ENCODE data around the gene GMIP.
"Not testable (repeated sequence)": the region's sequence is repeated elsewhere in the genome, so short reads cannot be mapped to it uniquely, and the experiment has no call there.

The GMIP gene, protein sequence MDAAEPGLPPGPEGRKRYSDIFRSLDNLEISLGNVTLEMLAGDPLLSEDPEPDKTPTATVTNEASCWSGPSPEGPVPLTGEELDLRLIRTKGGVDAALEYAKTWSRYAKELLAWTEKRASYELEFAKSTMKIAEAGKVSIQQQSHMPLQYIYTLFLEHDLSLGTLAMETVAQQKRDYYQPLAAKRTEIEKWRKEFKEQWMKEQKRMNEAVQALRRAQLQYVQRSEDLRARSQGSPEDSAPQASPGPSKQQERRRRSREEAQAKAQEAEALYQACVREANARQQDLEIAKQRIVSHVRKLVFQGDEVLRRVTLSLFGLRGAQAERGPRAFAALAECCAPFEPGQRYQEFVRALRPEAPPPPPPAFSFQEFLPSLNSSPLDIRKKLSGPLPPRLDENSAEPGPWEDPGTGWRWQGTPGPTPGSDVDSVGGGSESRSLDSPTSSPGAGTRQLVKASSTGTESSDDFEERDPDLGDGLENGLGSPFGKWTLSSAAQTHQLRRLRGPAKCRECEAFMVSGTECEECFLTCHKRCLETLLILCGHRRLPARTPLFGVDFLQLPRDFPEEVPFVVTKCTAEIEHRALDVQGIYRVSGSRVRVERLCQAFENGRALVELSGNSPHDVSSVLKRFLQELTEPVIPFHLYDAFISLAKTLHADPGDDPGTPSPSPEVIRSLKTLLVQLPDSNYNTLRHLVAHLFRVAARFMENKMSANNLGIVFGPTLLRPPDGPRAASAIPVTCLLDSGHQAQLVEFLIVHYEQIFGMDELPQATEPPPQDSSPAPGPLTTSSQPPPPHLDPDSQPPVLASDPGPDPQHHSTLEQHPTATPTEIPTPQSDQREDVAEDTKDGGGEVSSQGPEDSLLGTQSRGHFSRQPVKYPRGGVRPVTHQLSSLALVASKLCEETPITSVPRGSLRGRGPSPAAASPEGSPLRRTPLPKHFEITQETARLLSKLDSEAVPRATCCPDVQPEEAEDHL

GRCh38 chr19:19643158-19644053 is at the start of gene GMIP:
Gene GMIP (minus strand): TSS chr19:19643657. CDS start chr19:19643529, 128 bp downstream.
- peak; percentile 84 for DNase-seq

DNA sequence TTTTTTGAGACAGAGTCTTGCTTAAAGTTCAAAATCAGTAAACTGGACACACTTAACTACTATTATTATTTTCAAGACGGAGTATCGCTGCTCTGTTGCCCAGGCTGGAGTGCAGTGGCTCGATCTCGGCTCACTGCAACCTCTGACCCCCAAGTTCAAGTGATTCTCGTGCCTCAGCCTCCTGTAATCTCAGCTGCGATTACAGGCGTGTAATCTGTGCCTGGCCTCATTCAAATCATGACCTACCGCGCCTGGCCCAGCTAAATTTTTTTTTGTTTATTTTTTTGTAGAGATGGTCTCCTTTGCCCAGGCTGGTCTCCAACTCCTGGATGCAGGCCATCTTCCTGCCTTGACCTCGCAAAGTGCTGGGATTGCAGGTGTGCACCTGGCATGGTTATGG is 48.2 kb upstream of the GMIP start:
- DNase-seq = no peak

DNA sequence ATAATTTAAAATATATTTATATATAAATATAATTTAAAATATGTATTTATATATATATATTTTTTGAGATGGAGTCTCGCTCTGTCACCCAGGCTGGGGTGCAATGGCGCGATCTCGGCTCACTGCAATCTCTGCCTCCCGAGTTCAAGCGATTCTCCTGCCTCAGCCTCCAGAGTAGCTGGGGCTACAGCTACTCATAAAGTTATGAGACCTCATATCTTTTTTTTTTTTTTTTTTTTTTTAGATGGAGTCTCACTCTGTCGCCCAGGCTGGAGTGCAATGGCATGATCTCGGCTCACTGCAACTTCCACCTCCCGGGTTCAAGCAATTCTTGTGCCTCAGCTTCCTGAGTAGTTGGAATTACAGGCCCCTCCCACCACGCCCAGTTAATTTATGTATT is 45.6 kb upstream of the GMIP start:
- DNase-seq = not testable (repeated sequence)

- no peak for DNase-seq
These were observed 43.6 kb upstream of the GMIP start for GRCh38 chr19:19687090-19687489.

DNA sequence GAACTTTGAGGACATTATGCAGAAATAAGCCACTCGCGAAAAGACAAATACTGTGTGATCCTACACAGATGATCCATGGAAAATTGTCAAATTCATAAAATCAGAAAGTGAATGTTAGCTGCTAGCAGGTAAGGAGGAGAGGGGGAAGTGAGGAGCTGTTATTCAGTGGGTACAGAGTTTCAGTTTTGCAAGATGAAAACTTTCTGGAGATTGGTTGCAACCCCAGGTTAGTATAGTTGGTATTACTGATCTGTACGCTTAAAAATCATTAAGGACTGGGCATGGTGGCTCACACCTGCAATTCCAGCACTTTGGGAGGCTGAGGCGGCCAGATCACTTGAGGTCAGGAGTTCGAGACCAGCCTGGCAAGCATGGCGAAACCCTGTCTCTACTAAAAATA is 43.1 kb upstream of the GMIP start:
- no peak for DNase-seq

DNA sequence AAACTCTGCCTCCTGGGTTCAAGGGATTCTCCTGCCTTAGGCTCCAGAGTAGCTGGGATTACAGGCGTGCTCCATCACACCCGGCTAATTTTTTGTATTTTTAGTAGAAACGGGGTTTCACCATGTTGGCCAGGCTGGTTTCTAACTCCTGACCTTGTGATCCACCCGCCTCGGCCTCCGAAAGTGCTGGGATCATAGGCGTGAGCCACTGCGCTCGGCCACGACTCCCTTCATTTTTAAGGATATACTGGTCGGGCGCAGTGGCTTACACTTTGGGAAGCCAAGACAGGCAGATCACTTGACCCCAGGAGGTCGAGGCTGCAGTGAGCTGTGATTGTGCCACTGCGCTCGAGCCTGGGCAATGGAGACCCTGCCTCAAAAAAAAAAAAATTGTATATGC is 42.7 kb upstream of the GMIP start:
- not testable (repeated sequence) for DNase-seq

DNA sequence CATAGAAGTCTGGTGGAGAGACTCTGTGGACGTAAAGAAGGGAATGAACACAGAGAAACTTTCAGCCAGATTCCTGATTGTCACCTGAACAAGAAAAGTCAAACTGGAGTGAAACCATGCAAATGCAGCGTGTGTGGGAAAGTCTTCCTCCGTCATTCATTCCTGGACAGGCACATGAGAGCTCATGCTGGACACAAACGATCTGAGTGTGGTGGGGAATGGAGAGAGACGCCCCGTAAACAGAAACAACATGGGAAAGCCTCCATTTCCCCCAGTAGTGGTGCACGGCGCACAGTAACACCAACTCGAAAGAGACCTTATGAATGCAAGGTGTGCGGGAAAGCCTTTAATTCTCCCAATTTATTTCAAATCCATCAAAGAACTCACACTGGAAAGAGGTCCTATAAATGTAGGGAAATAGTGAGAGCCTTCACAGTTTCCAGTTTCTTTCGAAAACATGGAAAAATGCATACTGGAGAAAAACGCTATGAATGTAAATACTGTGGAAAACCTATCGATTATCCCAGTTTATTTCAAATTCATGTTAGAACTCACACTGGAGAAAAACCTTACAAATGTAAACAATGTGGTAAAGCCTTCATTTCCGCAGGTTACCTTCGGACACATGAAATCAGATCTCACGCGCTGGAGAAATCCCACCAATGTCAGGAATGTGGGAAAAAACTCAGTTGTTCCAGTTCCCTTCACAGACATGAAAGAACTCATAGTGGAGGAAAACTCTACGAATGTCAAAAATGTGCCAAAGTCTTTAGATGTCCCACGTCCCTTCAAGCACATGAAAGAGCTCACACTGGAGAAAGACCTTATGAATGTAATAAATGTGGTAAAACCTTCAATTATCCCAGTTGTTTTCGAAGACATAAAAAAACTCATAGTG is 36.0 kb upstream of the GMIP start:
- no peak for DNase-seq

- no peak for DNase-seq
These were observed 34.1 kb upstream of the GMIP start for GRCh38 chr19:19677579-19677978.

GRCh38 chr19:19674315-19674714 is 30.9 kb upstream of the GMIP start:
- no peak for DNase-seq

DNA sequence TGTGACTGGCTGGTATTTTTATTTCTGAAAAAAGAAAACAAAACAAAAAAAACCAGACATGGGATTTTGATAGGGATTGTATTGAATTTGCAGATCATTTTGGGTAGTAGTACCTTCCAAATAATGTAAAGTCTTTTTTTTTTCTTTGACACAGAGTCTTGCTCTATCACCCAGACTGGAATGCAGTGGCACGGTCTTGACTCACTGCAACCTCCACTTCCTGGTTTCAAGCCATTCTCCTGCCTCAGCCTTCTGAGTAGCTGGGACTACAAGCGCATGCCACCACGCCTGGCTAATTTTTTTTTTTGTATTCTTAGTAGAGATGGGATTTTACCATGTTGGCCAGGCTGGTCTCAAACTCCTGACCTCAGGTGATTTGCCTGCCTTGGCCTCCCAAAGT is 29.4 kb upstream of the GMIP start:
- DNase-seq = no peak

- no peak for DNase-seq
These were observed 26.7 kb upstream of the GMIP start for GRCh38 chr19:19670070-19670551.

DNA sequence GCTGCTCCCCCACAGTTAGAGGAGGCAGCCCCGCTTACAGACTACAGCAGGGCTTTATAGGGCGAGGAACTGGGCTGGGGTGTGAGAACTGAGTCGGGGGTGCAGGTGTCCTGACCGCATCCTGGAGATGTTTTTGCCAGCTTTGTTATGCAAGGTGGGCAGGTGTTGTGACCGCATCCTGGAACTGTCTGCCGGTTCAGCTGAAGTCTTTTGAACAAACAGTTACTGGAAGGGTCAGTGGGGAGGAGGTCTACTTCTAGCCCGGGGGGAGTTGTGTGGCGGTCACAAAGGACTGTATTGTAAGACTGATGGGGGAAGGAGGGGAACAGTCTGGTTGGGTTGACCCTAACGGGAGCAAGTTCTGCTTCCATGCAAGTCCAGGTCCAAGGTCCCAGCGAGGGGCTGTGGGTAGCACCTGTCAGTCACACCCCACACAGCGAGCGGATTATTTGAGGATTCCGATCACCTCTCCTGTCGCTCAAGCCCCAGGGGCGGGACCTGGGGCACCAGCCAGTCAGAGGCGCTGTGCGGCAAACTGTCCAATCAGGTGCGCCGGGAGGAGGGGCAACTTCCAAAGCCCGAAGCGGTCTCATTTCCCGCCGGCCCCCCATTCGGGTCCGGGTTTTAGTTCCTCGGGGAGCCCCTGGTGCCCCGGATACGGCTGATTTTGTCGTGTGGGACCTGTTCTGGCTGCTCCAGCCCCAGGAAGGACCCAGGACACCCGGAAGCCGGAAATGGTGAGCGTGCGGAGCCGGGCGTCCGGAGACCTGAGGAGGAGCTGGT is 25.0 kb upstream of the GMIP start, which contains the start of gene ZNF101:
TSS of gene ZNF101 (plus strand) at position 610 of the 783 bp plus-strand sequence. CDS start at position 735, 125 bp downstream.
- DNase-seq = peak; percentile 94

DNA sequence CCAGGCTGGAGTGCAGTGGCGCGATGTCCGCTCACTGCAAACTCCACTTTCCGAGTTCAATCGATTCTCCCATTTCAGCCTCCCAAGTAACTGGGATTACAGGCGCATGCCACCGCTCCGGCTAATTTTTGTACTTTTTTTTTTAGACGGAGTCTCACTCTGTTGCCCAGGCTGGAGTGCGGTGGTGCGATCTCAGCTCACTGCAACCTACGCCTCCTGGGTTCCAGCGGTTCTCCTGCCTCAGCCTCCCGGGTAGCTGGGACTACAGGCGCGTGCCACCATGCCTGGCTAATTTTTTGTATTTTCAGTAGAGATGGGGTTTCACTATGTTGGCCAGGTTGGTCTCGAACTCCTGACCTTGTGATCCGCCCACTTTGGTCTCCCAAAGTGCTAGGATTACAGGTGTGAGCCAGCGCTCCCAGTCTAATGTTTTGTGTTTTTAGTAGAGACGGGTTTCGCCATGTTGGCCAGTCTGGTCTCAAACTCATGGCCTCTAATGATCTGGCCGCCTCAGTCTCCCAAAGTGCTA is 22.0 kb upstream of the GMIP start:
- DNase-seq = not testable (repeated sequence)

DNA sequence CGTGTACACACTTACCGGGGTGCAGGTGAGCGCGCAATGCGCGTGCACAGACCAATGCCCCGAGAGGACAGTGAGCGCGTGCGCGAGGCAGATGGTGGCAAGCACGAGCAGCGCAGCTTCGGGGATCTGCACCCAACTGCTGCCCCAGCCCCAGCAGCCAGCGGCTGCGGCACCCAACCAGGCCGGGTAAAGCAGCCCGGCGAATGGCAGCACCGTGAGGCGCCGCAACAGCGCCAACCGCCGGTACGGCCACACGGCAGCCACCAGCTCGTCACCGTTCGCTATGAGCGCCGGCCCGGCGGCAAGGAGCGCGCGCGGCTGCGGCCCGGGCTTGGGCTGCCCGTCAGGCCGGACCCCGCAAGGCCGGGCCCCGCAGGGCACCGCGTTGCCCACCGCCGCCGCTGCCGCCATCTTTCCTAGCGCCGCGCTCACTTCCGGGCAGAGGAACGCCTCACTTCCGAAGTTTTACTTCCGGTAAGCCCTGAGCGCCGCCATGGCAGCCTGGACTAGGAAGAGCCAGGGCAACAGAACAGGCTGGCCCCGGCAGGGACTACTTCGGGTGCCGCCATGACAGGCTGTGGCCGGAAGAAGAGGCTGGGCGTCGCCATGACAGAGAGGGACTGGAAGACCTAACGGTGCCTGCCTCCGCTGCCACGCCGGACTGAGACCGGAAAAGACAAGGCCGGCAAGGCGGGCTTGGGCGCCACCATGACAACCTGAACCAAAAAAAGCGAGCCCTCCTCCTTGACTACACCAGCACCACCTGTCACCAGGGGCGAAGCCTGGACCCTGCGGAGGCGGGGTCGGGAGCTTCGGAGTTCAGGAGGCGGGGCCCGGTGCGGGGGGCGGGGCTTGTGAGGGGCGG is 20.0 kb upstream of the GMIP start, which contains the start of gene ATP13A1:
TSS of gene ATP13A1 (minus strand) at position 421 of the 865 bp plus-strand sequence. CDS start at position 411, 10 bp downstream.
- peak; percentile 98 for DNase-seq

DNA sequence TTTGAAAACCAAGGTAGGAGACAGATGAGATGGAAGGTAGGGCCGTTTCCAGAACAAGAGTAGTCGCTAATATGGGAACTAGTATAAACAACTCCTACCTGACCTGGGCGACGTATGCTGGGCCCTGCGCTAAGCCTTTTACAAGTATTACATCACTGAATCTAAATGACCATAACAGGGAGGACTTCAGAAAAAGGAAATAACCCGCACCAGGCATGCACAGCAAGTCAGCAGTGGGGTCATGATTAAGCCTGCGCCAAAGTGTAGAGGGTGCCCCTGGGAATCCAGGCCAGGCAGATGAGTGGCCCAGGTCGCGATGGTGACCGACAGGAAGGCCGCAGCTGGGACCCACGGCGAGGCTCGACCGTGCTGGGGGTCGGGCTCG is 19.4 kb upstream of the GMIP start:
- no peak for DNase-seq

GRCh38 chr19:19662344-19662743 is 18.9 kb upstream of the GMIP start:
- DNase-seq = no peak

DNA sequence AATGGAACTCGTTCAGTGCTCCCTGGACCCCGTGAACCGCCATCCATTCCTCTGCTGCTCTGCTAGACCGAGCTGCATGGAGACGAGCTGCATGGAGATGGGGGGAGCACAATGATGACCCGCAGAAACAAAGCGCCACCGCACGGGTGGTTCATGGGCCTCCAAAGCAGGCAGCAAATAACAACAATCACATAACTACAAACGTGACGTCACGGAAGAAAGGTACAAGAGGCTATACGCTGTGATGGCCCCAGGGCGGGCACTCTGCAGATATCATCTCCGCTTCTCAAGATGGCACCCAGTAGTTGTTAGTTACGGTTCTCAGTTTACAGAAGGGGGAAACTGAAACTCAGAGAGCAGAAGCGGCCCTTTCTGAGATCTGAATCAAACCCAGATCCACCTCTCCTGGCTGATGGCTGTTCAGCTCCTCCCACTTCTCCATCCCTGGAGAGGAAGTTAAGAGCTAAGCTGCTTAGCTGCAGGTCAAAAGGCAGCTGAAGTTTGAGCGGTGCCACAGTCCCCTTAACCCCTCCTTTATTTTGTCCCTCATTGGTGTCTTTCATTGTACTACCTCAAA is 18.3 kb upstream of the GMIP start:
- DNase-seq = peak; percentile 68

- no peak for DNase-seq
These were observed 17.8 kb upstream of the GMIP start for GRCh38 chr19:19661141-19661674.
